ENCODE results near the gene METTL17. TPM values are rescaled to one million over a fixed set of nuclear protein-coding genes. Genes with fewer than 3 reads are reported as not detected.

The METTL17 gene
- total RNA-seq, 1 donor from 2014 or later: 34.4 TPM

- Mint-ChIP-seq H3K4me1 (ENCODE audit: low read depth) (peaks cover 34% of the 10 kb centered on the region), H3K27ac (ENCODE audit: unreplicated experiment) (no peak overlapping the region)
Measured at GRCh38 chr14:21042918-21043317, 53.1 kb downstream of the METTL17 start.

DNA sequence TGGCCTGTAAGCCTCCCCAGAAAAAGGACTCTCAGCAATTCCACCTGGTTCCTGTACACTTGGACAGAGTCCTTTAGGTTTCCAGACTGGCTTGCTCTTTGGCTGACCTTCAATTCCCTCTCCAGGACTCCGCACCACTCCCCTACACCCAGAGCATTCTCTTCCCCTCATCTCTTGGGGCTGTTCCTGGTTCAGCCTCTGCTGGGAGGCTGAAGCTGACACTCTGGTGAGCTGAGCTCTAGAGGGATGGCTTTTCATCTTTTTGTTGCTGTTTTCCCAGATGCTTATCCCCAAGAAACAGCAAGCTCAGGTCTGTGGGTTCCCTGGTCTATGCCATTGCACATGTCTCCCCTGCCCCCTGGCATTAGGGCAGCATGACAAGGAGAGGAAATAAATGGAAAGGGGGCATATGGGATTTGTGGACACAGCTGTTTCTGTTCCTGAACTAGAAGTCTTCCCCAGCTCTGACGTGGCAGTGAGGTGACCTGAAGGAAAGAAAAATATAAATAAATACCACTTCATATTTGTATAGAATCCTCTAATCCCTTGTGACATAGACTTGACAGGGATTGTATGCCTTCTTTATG is 53.7 kb downstream of the METTL17 start:
- peaks cover 5% of the 10 kb centered on the region for H3K27me3 Mint-ChIP-seq (ENCODE audit: low read depth)
- H3K4me1 Mint-ChIP-seq (ENCODE audit: low read depth): peaks cover 31% of the 10 kb centered on the region
- H3K4me3 Mint-ChIP-seq (ENCODE audit: unreplicated experiment): no peak overlapping the region
- no peaks in the 10 kb centered on the region for H3K36me3 Mint-ChIP-seq (ENCODE audit: low read depth)
- no peak for TF ChIP-seq CTCF (IDR thresholded peaks at IDR 0.05)
- no peak for DNase-seq (ENCODE audit: low spot score)
- H3K9me3 Mint-ChIP-seq (ENCODE audit: low read depth): no peaks in the 10 kb centered on the region
- H3K27ac Mint-ChIP-seq (ENCODE audit: unreplicated experiment): no peak overlapping the region

More at GRCh38 chr14:21042918-21043317, 53.1 kb downstream of the METTL17 start:
- TF ChIP-seq CTCF (IDR thresholded peaks at IDR 0.05): no peak
- H3K27me3 Mint-ChIP-seq (ENCODE audit: low read depth): peaks cover 5% of the 10 kb centered on the region
- H3K4me3 Mint-ChIP-seq (ENCODE audit: unreplicated experiment): no peak overlapping the region
- no peak for DNase-seq (ENCODE audit: low spot score)
- no peaks in the 10 kb centered on the region for H3K36me3 Mint-ChIP-seq (ENCODE audit: low read depth)
- H3K9me3 Mint-ChIP-seq (ENCODE audit: low read depth): no peaks in the 10 kb centered on the region

- DNase-seq (ENCODE audit: low spot score): no peak
- H3K27me3 Mint-ChIP-seq (ENCODE audit: low read depth): peaks cover 5% of the 10 kb centered on the region
- no peak for TF ChIP-seq CTCF (IDR thresholded peaks at IDR 0.05)
- H3K27ac Mint-ChIP-seq (ENCODE audit: unreplicated experiment): no peak overlapping the region
- no peaks in the 10 kb centered on the region for H3K9me3 Mint-ChIP-seq (ENCODE audit: low read depth)
- no peak overlapping the region for H3K4me3 Mint-ChIP-seq (ENCODE audit: unreplicated experiment)
- peaks cover 30% of the 10 kb centered on the region for H3K4me1 Mint-ChIP-seq (ENCODE audit: low read depth)
- H3K36me3 Mint-ChIP-seq (ENCODE audit: low read depth): no peaks in the 10 kb centered on the region
Measured at GRCh38 chr14:21043974-21044618, 54.3 kb downstream of the METTL17 start.

Small RNA genes lying within 50 kb of the gene (microRNA-seq; reads per million reads assigned to microRNA genes)
- not detected for gene MIR6717 (ENCODE audit: borderline number of aligned reads)

Other genes with a start within 250 kb of the METTL17 start
- not detected in 3 replicates for gene EDDM3A, start 244.1 kb upstream of the METTL17 start, total RNA-seq
- gene EDDM3B, start 221.6 kb upstream of the METTL17 start, total RNA-seq: not detected in 3 replicates
- gene RNASE6, start 208.7 kb upstream of the METTL17 start, total RNA-seq: not detected in 3 replicates
- 0.72 to 0.97 TPM in 2 of 3 replicates, not detected in the other for gene RNASE1, start 187.1 kb upstream of the METTL17 start, total RNA-seq
- not detected in 3 replicates for gene RNASE3, start 98.6 kb upstream of the METTL17 start, total RNA-seq
- gene RNASE2, start 34.5 kb upstream of the METTL17 start, total RNA-seq: not detected in 3 replicates
- gene SLC39A2, start 9.3 kb downstream of the METTL17 start, total RNA-seq: not detected in 3 replicates
- gene NDRG2, start 35.1 kb downstream of the METTL17 start, total RNA-seq: 5.7 to 6.9 TPM (median 6.3 TPM) in 3 replicates
- gene TPPP2, start 40.2 kb downstream of the METTL17 start, total RNA-seq: not detected in 3 replicates
- gene RNASE13, start 44.8 kb downstream of the METTL17 start, total RNA-seq: not detected in 3 replicates
- not detected in 3 replicates for gene RNASE7, start 52.4 kb downstream of the METTL17 start, total RNA-seq
- not detected in 3 replicates for gene RNASE8, start 67.8 kb downstream of the METTL17 start, total RNA-seq
- gene ARHGEF40, start 80.3 kb downstream of the METTL17 start, total RNA-seq: 86.1 to 144 TPM (median 90.4 TPM) in 3 replicates
- gene ZNF219, start 108.7 kb downstream of the METTL17 start, total RNA-seq: 23.3 to 26.3 TPM (median 23.9 TPM) in 3 replicates
- 1.1 to 1.6 TPM (median 1.2 TPM) in 3 replicates for gene TMEM253, start 111.1 kb downstream of the METTL17 start, total RNA-seq
- not detected in 3 replicates for gene OR5AU1, start 166.1 kb downstream of the METTL17 start, total RNA-seq